ENCODE measurements around the gene BMPR1A.

The BMPR1A gene

DNA sequence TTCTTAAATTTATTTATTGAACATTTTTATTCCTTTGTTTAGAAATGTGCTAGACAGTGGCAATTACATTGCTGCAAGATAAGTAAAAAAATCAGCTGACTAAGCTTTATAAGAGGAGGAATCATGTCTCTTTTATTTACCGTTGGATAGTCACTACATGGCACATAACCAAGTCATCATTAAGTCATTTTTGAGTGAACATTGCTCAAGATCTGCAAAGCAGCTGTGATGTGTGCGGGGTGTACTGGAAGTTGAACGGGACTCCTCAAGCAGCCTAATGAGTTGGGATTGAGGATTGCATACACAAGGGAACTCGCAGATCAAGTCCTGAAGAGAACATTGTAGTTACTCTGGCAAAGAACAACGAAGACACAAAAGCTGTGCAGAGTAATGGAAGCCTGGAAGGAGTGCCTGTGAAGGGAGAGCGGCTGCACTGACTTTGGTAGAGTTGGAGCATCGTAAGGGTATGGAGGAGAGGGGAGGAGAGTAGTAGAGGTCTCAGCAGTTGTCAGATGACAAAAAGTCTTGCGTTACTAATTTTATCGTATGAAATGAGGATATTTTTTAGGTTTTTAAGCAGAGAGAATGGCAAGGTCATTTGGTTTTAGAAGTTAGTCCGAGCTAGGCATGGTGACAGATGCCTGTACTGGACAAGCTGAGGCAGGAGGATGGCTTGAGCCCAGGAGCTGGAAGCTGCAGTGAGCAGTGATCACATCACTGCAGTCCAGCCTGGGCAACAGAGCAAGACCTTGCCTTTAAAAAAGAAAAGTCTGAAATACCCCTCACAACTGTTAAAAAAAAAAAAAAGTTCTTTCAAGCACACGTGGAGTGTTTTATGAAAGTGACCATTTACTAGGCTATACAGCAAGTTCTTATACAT lies 95.1 kb downstream of the BMPR1A start:
- TF ChIP-seq FOXP2 (optimal IDR thresholded peaks at IDR 0.05; ENCODE audit: borderline replicate concordance, extremely low read depth, extremely low read length, insufficient read depth) (no peak), POLR2AphosphoS5 (IDR thresholded peaks at IDR 0.05; ENCODE audit: low read depth, low read length) (no peak), SIN3A (IDR thresholded peaks at IDR 0.05; ENCODE audit: borderline replicate concordance, insufficient read depth, low read length) (no peak), TAF1 (IDR thresholded peaks at IDR 0.05; ENCODE audit: borderline replicate concordance, insufficient read depth, low read length) (no peak)
- TF ChIP-seq, protein P1, sequence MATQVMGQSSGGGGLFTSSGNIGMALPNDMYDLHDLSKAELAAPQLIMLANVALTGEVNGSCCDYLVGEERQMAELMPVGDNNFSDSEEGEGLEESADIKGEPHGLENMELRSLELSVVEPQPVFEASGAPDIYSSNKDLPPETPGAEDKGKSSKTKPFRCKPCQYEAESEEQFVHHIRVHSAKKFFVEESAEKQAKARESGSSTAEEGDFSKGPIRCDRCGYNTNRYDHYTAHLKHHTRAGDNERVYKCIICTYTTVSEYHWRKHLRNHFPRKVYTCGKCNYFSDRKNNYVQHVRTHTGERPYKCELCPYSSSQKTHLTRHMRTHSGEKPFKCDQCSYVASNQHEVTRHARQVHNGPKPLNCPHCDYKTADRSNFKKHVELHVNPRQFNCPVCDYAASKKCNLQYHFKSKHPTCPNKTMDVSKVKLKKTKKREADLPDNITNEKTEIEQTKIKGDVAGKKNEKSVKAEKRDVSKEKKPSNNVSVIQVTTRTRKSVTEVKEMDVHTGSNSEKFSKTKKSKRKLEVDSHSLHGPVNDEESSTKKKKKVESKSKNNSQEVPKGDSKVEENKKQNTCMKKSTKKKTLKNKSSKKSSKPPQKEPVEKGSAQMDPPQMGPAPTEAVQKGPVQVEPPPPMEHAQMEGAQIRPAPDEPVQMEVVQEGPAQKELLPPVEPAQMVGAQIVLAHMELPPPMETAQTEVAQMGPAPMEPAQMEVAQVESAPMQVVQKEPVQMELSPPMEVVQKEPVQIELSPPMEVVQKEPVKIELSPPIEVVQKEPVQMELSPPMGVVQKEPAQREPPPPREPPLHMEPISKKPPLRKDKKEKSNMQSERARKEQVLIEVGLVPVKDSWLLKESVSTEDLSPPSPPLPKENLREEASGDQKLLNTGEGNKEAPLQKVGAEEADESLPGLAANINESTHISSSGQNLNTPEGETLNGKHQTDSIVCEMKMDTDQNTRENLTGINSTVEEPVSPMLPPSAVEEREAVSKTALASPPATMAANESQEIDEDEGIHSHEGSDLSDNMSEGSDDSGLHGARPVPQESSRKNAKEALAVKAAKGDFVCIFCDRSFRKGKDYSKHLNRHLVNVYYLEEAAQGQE (IDR thresholded peaks at IDR 0.05; ENCODE audit: insufficient read depth in 1 of 2, low read depth in 2 of 2, low read length in 2 of 2): no peak

DNA sequence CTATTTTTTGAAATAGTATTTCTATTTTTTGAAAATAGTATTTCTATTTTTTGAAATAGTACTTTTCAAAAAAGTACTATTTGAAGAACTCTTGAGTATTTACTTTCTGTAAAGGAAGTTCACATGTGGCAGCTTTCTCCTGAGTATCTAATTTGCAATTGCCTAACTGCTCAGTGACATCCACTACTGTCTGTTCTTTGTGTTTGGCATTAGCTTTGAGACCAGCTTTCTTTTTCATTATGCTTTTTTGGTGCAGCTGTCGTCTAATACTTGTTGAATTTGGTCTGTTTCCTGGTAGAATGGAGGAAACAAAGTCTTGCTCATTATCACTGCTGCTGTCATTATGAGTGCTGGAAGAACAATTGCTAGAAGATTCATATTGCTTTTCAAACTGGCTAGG lies 99.1 kb downstream of the BMPR1A start:
- TF ChIP-seq FOXP2 (optimal IDR thresholded peaks at IDR 0.05; ENCODE audit: borderline replicate concordance, extremely low read depth, extremely low read length, insufficient read depth) (no peak), TAF1 (IDR thresholded peaks at IDR 0.05; ENCODE audit: borderline replicate concordance, insufficient read depth, low read length) (no peak)

DNA sequence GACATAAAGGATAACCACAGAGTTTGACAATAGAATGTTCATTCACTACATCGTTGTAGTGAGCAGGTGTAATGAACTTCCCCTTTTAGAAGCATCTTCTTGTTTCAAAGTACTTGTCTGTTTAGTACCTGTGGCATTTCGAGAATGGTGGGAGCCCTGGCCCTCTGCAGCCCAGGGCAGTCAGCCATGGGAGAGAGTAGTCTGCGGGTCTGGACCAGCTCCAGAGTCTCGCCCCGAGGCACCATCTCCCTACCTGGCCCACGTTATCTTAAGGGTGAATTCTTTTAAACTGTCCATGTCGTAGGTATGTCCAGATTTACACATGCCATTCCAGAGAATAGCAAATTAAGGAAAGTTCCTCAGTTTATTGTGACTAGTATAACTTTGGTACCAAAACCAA lies 99.7 kb downstream of the BMPR1A start:
- TF ChIP-seq TAF1 (IDR thresholded peaks at IDR 0.05; ENCODE audit: borderline replicate concordance, insufficient read depth, low read length) (no peak), SIN3A (IDR thresholded peaks at IDR 0.05; ENCODE audit: borderline replicate concordance, insufficient read depth, low read length) (no peak), POLR2AphosphoS5 (IDR thresholded peaks at IDR 0.05; ENCODE audit: low read depth, low read length) (no peak), FOXP2 (optimal IDR thresholded peaks at IDR 0.05; ENCODE audit: borderline replicate concordance, extremely low read depth, extremely low read length, insufficient read depth) (no peak)
- TF ChIP-seq, protein P1 (IDR thresholded peaks at IDR 0.05; ENCODE audit: insufficient read depth in 1 of 2, low read depth in 2 of 2, low read length in 2 of 2): no peak

DNA sequence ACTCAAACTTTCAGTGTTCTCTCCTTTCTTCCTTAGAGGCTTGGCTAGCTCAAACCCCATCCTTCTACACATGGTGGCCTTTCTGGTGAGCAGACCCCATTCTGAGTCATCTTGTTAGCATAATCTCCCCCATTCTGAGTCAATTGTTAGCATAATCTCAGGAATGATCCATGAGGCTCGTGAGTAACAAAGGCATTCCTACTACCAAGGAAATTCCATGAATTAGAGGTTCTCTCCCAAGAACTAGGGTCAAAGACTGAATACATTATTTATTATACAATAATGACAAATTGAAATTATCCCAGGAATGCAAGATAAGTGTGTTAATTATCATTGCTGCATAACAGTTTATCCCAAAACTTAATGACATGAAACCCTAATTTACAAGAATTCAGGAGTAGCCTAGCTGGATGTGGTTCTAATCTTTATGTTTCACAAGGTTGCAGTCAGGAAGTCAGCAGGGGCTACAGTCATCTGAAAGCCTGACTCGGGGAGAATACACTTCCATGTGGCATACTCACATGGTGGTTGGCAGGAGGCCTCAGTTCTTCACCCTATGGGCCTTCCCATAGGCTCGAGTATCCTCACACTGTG lies 100.8 kb downstream of the BMPR1A start:
- TF ChIP-seq SIN3A (IDR thresholded peaks at IDR 0.05; ENCODE audit: borderline replicate concordance, insufficient read depth, low read length) (no peak), POLR2AphosphoS5 (IDR thresholded peaks at IDR 0.05; ENCODE audit: low read depth, low read length) (no peak), FOXP2 (optimal IDR thresholded peaks at IDR 0.05; ENCODE audit: borderline replicate concordance, extremely low read depth, extremely low read length, insufficient read depth) (no peak)
- TF ChIP-seq, protein P1 (IDR thresholded peaks at IDR 0.05; ENCODE audit: insufficient read depth in 1 of 2, low read depth in 2 of 2, low read length in 2 of 2): no peak

DNA sequence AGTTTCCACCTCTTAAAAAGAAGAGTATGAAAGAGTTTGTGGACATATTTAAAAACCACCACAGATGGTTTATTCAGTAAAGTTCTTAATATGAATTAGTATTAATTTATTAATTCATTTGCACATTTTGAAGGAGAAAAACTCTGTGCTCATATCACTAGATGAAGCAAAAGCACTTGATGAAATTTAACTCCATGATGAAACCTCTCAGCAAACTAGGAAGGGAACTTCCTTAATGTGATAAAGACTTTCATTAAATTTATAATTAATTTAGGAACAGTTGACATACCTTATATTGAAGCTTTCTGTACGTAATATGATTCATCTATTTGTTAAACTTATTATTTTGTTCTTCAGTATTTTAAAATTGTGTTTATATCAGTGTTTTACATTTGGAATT lies 101.6 kb downstream of the BMPR1A start:
- TF ChIP-seq SIN3A (IDR thresholded peaks at IDR 0.05; ENCODE audit: borderline replicate concordance, insufficient read depth, low read length): no peak
- no peak for TF ChIP-seq POLR2AphosphoS5 (IDR thresholded peaks at IDR 0.05; ENCODE audit: low read depth, low read length)

DNA sequence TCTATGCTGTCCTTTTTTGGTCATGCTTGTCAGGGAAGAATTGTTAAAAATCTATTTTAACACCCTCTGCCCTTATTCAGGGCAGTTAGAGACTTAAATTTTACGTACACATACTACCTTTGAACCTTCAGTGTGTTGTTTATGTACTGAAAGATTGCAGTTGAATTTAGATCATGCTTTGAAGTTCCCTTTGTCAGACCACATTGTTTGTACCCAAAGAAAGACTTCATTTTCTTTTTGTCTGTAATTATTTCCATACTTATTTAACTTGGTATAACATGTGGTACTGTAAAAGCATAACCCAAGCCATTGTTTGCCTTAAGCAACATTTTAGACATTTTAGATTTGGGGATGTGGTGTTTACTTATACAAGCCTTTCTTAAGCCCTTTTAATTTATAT lies 104.9 kb downstream of the BMPR1A start:
- TF ChIP-seq POLR2AphosphoS5 (IDR thresholded peaks at IDR 0.05; ENCODE audit: low read depth, low read length): no peak
- TF ChIP-seq SIN3A (IDR thresholded peaks at IDR 0.05; ENCODE audit: borderline replicate concordance, insufficient read depth, low read length): no peak
- TF ChIP-seq FOXP2 (optimal IDR thresholded peaks at IDR 0.05; ENCODE audit: borderline replicate concordance, extremely low read depth, extremely low read length, insufficient read depth): no peak
- TF ChIP-seq, protein P1 (IDR thresholded peaks at IDR 0.05; ENCODE audit: insufficient read depth in 1 of 2, low read depth in 2 of 2, low read length in 2 of 2): no peak
- no peak for TF ChIP-seq TAF1 (IDR thresholded peaks at IDR 0.05; ENCODE audit: borderline replicate concordance, insufficient read depth, low read length)
